Activated naive CD8-positive, alpha-beta T cell treated with anti-CD3 and anti-CD28 coated beads, Interleukin-2, amount 50 U/mL, for 16 hours (primary cell): ENCODE data around the gene CXCL5.
"Not testable (repeated sequence)": the region's sequence is repeated elsewhere in the genome, so short reads cannot be mapped to it uniquely, and the experiment has no call there.

Source experiments
- DNase-seq: peaks from one replicate; pipeline ENCODE4 v3.0.0-alpha.2; 2020; ENCODE audit warnings: low read depth, low spot score

CXCL5 gene

DNA sequence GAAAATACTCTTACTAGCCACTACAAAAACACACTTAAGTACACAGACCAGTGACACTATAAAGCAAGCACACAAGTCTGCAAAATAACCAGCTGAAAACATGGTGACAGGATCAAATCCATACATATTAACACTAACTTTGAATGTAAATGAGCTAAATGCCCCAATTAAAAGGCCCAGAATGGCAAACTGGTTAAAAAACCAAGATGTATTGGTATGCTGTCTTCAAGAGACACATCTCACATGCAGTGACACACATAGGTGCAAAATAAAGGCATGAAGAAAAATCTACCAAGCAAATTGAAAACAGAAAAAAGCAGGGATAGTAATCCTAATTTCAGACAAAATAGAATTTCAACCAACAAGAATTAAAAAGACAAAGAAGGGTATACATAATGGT, 27.5 kb downstream of the CXCL5 start:
- DNase-seq, result no peak

DNA sequence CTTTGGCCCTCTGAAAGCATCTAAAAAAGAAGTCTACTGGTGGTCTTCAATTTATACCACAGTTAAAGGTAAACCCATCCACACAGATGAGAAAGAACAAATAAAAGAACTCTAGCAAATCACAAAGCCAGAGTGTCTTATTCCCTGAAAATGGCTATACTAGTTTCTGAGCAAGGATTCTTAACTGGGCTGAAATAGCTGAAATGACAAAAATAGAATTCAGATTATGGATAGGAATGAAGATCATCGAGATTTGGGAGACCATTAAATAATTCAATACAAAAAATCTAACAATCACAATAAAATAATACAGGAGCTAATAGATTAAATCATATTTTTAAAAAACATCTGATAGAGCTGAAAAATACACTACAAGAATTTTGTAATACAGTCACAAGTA, 28.5 kb downstream of the CXCL5 start:
- no peak for DNase-seq

DNA sequence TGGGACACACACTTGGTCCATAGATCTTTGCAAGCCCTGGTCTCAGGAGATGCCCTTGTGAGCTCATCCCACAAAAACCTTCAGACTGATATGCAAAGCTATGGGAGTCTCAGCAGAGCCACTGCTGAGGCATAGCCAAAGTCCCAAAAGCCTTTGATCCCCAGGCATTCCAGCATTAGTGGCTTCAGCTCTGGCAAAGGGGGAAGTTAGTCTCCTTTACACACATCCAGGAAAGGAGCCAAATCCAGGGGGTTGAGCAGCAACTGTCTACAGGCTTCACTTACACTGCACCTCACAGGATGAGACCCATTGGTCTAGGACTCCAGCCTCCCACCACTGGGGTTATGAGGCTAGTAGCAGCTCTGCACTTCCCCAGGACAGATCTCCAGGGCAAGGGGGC, 30.6 kb downstream of the CXCL5 start:
- no peak for DNase-seq

DNA sequence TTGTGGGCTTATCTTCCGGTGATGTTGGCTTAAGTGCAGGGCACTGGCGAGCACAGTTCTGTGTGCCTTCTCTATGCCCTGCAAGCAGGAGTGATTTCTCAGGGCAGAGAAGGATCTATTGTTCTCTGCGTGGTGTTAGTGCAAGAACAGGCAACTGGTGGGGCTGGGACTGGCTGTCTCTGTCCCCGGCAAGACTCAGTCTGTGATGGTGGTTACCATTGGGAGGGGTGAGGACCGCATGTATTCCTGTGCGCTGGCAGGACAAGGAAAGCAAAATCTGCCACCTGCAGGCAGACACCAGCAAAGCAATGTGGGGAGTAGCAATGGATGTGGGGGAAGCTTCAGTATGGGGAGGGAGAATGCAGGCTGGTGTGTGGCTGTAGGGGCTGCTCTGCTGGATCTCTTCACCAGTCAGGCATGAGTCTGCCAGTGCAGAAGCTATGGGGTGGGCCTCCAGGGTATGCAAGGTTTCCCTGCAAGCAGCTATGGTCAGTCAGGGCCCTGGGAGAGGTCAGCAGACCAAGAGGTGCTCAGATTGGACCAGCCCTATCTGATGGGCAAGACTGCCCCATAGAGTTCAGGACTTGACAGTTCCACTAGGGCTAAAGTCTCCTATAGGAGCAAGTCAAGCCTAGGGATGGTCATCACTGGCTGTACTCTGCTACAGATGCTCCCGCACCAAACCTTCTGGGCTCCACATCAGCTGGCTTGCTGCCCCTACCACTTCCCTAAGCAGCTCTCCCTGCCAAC, 33.4 kb downstream of the CXCL5 start:
- no peak for DNase-seq

DNA sequence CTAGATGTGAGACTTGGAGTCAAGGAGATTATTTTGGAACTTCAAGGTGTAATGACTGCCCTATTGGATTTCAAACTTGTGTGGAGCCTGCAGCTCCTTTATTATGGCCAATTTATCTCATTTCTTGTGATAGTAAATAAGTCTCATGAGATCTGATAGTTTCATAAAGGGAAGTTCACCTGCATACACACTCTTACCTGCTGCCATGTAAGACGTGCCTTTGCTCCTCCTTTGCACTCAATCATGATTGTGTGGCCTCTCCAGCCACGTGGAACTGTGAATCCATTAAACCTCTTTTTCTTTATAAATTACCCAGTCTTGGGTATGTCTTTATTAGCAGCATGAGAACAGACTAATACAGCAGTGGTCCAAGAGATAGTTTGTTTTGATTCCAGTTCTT, 35.8 kb downstream of the CXCL5 start:
- no peak for DNase-seq

DNA sequence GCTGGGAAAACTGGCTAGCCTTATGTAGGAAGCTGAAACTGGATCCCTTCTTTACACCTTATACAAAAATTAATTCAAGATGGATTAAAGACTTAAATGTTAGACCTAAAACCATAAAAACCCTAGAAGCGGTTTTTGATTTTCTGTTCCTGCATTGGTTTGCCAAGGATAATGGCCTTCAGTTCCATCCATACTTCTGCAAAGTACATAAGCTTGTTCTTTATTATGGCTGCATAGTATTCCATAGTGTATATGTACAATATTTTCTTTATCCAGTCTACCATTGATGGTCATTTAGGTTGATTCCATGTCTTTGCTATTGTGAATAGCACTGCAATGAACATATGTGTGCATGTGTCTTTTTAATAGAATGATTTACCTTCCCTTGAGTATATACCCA, 39.4 kb downstream of the CXCL5 start:
- DNase-seq, result not testable (repeated sequence)

DNA sequence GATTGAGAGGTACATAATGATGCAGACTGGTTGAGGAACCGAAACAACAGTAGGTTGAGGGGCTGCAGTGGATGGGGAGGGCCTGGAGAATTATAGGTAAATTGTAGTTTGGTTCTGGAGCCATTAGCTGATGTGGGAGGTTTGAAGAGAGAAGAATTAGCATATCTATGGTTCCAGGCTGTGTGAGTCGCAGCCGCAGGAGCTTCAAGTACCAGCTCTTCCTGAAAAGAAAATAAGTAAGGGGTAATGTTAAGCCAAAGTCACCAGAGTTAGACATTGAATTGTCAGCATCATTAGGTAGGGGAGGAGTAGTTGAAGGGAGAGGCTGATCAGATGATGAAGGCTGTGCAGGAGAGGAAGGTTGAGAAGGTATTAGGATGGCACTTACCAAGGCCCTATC, 46.1 kb downstream of the CXCL5 start:
- no peak for DNase-seq

DNA sequence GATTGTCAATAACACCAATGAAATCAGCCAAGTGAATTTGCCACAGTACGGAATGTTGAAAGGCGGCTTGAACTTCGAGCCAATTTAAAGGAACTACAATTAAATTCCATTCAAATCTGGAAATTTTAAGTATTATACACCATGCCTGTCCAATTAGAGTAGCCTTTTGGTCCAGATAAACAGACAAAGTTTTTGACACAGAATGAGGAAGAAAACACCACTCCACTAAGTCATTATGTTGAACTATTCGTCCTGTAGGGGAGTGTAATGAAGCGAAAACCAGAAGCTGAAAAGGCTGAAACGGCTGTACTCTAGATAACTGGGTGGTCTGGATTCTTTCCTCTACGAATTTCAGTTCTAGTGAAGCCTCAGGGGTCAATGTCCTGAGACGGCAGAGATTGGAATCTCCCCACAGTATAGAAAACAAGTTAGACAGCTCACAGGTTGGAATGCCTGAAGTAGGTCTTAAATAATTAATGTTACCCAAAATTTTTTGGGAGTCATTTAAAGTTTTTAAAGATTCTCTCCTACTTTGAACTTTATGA, 48.0 kb downstream of the CXCL5 start:
- DNase-seq, result not testable (repeated sequence)

DNA sequence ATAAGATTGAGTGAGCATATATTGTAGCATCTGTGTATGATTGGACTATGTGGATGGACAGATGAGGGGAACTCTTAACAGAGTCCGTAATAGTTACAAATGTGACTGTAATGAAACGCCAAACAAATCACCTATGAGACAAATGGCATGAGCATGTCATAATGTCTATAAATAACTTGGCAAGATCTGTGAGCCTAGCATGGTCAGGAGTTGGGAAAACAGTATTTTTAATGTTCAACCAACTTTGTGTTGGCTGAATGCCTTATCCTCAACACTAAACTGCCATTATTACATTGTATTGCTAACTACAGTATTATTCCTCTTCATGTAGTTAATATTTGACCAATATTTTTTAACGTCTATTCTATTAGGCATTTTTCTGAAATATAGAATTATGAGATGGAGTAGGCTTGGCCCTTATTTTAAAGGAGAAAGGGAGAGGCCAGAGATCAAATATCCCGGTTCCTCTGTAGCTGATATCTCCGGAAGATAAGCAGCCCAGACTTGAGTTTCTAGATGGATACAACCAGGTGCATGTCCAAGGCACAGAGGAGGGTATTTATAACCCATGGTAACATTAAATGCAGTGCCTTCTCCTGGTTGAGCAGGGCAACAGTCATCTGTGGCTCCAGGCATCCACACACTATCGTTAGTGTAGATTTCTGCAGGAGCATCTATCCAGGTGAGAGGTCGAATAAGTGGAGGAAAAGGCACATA, 49.3 kb downstream of the CXCL5 start:
- DNase-seq, result no peak

DNA sequence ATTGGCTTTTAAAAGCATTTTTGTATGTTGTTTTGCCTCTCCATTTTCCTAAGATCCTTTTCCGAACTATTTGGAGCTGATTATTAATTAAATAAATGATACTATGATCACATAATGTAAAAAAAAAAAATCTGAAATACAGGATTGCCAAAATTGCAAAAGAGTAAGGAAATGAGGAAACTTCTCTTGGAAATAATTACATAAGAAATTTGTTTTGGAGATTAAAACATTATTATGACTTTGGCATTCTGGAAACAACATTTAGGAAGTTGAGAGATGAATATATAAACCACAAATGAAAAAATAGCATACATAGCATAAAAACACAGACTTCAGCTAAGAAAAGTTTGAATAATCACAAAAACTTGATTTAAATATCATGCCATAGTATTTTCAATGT, 50.2 kb downstream of the CXCL5 start:
- no peak for DNase-seq

DNA sequence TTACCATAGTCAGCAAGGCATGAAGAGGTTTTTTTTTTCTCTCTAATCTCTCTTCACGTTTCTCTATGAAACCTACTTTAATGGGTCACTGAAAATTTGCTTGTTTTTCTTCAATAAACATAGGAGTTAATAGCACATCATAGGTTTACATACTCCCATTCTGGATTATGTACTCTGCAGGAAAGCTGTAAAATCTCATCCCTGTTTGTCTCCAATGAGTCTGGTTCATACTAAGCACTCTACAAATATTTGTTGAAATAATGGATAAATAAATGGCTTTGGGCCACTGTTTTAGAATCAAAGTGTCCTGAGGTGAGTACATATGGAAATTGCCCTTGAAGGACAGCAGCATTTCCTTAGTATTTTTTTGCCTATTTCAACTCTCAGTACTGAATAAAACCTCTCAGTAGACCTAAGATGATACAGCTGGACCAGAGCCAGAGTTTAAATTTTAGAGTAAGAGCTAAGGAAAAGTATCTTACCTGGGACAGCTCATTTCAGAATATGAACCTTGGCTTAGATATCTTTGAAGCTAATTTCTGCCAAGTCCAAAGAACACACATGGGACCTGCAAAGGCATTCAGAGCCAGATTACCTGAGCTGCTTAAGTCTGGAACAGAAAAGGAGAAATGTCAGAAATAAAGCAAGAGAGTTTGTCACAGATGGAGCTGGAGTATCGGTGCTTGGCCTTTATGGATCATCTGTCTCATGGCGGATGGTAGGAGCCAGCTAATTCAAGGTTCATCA, 51.1 kb downstream of the CXCL5 start:
- DNase-seq, result no peak

DNA sequence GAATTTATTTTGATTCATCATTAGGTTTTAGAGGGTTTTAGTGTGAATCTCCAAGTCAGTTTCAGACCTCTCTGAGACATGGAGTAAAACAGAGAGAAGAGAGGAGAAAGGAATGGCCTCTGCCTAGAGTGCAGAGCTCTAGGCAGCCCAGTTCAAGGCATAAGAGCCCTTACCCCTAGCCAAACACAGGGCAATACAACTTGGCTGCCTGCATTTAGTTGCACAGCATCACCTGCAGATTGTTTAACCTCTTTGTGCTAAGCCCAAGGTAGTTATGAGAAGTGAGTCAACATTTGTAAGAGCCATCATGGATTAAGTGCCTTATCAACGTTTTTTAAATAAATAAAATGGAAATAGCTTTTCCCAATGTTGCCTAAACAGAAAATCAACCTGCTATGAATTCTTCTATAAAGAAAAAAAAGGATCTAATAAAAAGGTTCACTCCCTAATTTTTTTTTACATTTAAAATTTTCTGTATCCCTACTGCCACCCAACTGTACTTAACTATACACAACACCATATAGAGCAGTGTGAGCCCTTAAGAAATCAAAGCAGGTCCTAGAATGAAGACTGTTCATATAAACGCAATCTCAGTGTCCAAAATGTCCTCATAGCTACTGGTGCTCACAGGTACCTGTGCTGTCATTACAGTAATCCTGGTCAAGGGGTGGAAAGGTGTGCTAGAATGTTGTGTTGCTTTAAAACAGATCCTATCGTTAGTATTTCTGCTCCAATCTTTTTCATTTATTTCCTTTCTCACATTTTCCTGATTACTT, 52.6 kb downstream of the CXCL5 start:
- DNase-seq, result no peak
